ENCODE results near the gene FBXO41. TPM values are rescaled to one million over a fixed set of nuclear protein-coding genes. Genes with fewer than 3 reads are reported as not detected.

The FBXO41 gene
- total and polyA plus RNA-seq, 10 of the 15 experiments (the other 5 are each of a cell fraction or from before 2014, with no cell fraction given) = 1.9 to 38.9 (median 11.3) TPM

DNA sequence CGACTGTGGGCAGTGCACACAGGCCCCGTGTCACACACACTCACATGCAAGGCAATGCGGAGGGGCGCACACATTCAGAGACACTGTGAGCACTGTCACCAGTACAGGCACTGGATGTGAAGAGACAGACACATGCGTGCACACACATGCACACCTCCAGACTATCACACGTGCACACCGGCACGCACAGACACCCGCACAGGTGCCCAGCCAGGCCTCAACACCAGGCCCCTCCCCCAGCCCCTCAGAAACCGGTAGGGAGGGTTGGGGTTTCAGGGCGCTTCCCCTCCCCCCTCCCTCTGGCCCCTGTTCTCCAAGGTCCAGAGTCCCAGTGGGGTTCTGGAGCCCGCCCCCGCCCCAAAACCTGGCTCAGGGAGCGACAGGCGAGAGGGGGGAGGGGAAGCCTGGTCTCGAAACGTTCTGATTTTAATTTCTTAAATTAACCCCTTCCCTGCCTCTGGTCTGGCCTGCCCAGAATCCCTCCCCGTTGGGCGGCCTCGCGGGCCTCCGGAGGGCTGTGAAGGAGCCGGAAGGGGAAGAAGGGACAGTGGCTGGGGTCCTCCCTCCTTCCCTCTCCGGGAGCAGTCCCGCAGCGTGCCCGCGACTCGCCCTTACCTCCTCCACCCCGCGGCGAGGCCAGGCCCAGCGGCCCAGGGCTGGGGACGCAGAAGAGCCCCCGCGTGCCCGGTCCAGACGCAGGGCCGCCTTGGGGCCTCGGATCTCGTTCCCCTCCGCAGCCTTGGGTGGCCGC lies 558 bp downstream of the FBXO41 start (continued):
- TF ChIP-seq REST (IDR thresholded peaks at IDR 0.05; ENCODE audit: low read depth, low read length) (no peak), MEF2A (IDR thresholded peaks at IDR 0.05; ENCODE audit: insufficient read depth, low read depth, low read length) (no peak), KDM1A (IDR thresholded peaks at IDR 0.05; ENCODE audit: borderline replicate concordance) (no peak), ZBTB40 (IDR thresholded peaks at IDR 0.05; ENCODE audit: borderline replicate concordance) (no peak), SPI1 (IDR thresholded peaks at IDR 0.05; ENCODE audit: borderline replicate concordance, insufficient read depth, low read depth, low read length) (no peak), MYC (IDR thresholded peaks at IDR 0.05; ENCODE audit: insufficient read depth, insufficient read length, insufficient replicate concordance, low read length, severe bottlenecking) (peak; percentile 27), YBX1 (IDR thresholded peaks at IDR 0.05) (no peak)
- TF ChIP-seq, protein P1, sequence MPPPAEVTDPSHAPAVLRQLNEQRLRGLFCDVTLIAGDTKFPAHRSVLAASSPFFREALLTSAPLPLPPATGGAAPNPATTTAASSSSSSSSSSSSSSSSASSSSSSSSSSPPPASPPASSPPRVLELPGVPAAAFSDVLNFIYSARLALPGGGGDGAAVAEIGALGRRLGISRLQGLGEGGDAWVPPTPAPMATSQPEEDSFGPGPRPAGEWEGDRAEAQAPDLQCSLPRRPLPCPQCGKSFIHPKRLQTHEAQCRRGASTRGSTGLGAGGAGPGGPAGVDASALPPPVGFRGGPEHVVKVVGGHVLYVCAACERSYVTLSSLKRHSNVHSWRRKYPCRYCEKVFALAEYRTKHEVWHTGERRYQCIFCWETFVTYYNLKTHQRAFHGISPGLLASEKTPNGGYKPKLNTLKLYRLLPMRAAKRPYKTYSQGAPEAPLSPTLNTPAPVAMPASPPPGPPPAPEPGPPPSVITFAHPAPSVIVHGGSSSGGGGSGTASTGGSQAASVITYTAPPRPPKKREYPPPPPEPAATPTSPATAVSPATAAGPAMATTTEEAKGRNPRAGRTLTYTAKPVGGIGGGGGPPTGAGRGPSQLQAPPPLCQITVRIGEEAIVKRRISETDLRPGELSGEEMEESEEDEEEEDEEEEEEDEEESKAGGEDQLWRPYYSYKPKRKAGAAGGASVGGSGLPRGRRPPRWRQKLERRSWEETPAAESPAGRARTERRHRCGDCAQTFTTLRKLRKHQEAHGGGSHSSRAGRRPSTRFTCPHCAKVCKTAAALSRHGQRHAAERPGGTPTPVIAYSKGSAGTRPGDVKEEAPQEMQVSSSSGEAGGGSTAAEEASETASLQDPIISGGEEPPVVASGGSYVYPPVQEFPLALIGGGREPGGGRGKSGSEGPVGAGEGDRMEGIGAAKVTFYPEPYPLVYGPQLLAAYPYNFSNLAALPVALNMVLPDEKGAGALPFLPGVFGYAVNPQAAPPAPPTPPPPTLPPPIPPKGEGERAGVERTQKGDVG (CRISPR knock-in tag; IDR thresholded peaks at IDR 0.05) = no peak
- TF ChIP-seq, protein P2, sequence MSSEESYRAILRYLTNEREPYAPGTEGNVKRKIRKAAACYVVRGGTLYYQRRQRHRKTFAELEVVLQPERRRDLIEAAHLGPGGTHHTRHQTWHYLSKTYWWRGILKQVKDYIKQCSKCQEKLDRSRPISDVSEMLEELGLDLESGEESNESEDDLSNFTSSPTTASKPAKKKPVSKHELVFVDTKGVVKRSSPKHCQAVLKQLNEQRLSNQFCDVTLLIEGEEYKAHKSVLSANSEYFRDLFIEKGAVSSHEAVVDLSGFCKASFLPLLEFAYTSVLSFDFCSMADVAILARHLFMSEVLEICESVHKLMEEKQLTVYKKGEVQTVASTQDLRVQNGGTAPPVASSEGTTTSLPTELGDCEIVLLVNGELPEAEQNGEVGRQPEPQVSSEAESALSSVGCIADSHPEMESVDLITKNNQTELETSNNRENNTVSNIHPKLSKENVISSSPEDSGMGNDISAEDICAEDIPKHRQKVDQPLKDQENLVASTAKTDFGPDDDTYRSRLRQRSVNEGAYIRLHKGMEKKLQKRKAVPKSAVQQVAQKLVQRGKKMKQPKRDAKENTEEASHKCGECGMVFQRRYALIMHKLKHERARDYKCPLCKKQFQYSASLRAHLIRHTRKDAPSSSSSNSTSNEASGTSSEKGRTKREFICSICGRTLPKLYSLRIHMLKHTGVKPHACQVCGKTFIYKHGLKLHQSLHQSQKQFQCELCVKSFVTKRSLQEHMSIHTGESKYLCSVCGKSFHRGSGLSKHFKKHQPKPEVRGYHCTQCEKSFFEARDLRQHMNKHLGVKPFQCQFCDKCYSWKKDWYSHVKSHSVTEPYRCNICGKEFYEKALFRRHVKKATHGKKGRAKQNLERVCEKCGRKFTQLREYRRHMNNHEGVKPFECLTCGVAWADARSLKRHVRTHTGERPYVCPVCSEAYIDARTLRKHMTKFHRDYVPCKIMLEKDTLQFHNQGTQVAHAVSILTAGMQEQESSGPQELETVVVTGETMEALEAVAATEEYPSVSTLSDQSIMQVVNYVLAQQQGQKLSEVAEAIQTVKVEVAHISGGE (CRISPR knock-in tag; IDR thresholded peaks at IDR 0.05) = no peak

All from GM12878 (cell line).